Chondrocyte (in vitro differentiated cells): ENCODE measurements around the gene GDPD1. TPM values are rescaled to one million over a fixed set of nuclear protein-coding genes. Genes with fewer than 3 reads are reported as not detected.

ENCODE experiments used
- DNase-seq: peaks from one replicate; pipeline ENCODE4 v3.0.0; 2021; ENCODE audit warnings: mixed read lengths, low spot score
- H3K27ac Mint-ChIP-seq: one replicate; pipeline ENCODE4 v1.8.0; 2021; ENCODE audit warnings: mild to moderate bottlenecking, moderate library complexity, mixed read lengths; ENCODE audit not compliant: unreplicated experiment
- H3K27me3 Mint-ChIP-seq: 2 replicates; pipeline ENCODE4 v1.8.0; 2021; ENCODE audit warnings: low read depth, mixed read lengths
- H3K36me3 Mint-ChIP-seq: 2 replicates; pipeline ENCODE4 v1.8.0; 2021; ENCODE audit warnings: low read depth, mixed read lengths
- H3K4me1 Mint-ChIP-seq: 2 replicates; pipeline ENCODE4 v1.8.0; 2021; ENCODE audit warnings: low read depth, mild to moderate bottlenecking, mixed read lengths
- H3K4me3 Mint-ChIP-seq: one replicate; pipeline ENCODE4 v1.8.0; 2021; ENCODE audit warnings: mild to moderate bottlenecking, moderate library complexity, mixed read lengths; ENCODE audit not compliant: unreplicated experiment
- H3K9me3 Mint-ChIP-seq: 2 replicates; pipeline ENCODE4 v1.8.0; 2021; ENCODE audit warnings: low read depth, mixed read lengths
- CTCF ChIP-seq: fragments of 200-600 bp; sonication (generic); IDR thresholded peaks from 2 replicates; pipeline ENCODE4 v1.5.0; 2021; ENCODE audit warnings: antibody characterized with exemption, mild to moderate bottlenecking, moderate library complexity
- total RNA-seq: library from RNA; stranded (reverse); gene quantifications from 3 replicates; pipeline ENCODE4 v1.2.1, GENCODE V29; 2021

Gene GDPD1
- total RNA-seq, 1 donor from 2014 or later: 1.9 TPM

DNA sequence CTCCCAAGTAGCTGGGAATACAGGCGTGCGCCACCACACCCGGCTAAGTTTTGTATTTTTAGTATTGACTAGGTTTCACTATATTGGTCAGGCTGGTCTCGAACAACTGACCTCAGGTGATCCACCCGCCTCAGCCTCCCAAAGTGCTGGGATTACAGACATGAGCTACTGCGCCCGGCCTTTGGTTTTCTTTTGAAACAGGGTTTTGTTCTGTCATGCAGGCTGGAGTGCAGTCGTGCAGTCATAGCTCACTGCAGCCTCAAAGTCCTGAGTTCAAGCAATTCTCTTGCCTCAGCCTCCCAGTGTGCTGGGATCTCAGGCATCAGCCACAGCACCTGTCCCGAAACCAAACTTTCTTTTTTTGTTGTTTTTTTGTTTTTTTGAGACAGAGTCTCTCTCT is 39.7 kb upstream of the GDPD1 start:
- Mint-ChIP-seq H3K9me3 (no peaks in the 10 kb centered on the region), H3K4me3 (no peak overlapping the region), H3K27me3 (no peaks in the 10 kb centered on the region), H3K4me1 (no peaks in the 10 kb centered on the region), H3K27ac (no peak overlapping the region), H3K36me3 (peaks cover 2% of the 10 kb centered on the region)
- DNase-seq: no peak
- TF ChIP-seq CTCF: no peak

DNA sequence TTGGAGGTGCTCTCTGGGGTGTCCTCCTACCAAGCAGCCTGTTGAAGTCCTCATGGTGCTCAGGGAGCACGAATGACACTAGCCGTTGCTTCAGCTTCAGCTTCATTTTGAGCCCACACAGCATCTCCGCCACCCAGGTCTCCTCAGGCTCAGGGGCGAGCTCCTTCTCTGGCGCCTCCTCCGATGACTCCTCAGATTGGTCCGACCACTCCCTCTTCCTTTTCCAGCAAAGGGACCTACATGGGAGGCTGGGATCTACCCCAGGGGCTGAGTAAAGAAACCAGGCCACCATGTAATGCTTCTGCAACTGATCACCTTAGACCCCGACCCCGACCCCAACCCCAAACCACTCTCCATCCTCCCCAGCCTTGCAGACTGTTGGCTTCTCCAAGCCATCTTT is 38.8 kb upstream of the GDPD1 start:
- Mint-ChIP-seq H3K36me3 (peaks cover 2% of the 10 kb centered on the region), H3K9me3 (no peaks in the 10 kb centered on the region), H3K4me3 (no peak overlapping the region), H3K4me1 (no peaks in the 10 kb centered on the region), H3K27me3 (no peaks in the 10 kb centered on the region), H3K27ac (no peak overlapping the region)
- no peak for TF ChIP-seq CTCF
- DNase-seq: no peak

DNA sequence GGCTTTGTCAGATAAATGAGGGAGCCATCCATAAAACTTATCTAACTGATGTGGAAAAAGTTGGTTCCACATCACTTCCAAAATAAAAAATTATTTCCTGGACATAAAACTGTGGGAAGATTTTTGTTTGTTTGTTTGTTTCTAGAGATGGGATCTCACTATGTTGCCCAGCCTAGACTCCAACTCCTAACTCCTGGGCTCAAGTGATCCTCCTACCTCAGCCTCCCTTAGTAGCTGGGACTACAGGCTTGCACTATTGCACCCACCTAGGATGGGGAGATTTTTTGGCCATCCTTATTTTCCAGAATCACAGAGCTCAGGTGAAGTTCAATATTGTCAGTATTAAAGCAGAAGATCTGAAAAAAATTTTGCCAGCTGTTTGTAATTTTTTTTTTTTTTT is 34.3 kb upstream of the GDPD1 start:
- H3K27me3 Mint-ChIP-seq: no peaks in the 10 kb centered on the region
- TF ChIP-seq CTCF: no peak
- H3K36me3 Mint-ChIP-seq: no peaks in the 10 kb centered on the region
- no peak overlapping the region for H3K4me3 Mint-ChIP-seq
- no peak for DNase-seq
- no peaks in the 10 kb centered on the region for H3K4me1 Mint-ChIP-seq
- no peak overlapping the region for H3K27ac Mint-ChIP-seq
- no peaks in the 10 kb centered on the region for H3K9me3 Mint-ChIP-seq

GRCh38 chr17:59186850-59187249 is 33.5 kb upstream of the GDPD1 start:
- Mint-ChIP-seq H3K27ac (no peak overlapping the region), H3K4me3 (no peak overlapping the region), H3K36me3 (no peaks in the 10 kb centered on the region), H3K9me3 (no peaks in the 10 kb centered on the region), H3K4me1 (no peaks in the 10 kb centered on the region), H3K27me3 (no peaks in the 10 kb centered on the region)
- TF ChIP-seq CTCF: no peak
- no peak for DNase-seq

DNA sequence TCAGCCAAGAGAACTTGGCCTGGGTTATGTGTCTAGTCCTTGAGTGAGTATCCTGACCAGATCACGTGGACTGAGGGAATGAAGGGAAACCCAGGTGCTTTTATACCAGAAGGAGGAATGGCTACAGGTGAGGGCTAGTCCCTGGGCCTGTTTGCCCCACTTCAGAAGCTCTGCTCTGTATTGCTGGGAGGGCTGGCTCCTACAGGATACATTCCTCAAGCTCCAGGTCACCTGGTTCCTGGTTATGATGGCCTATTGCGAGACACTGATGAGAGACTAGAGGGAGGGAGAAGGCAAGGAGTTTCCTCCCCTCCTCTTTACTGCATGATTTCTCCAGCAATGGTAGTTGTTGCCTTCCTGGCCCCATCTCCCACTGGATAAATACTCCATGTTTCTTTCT is 29.5 kb upstream of the GDPD1 start:
- Mint-ChIP-seq H3K36me3 (no peaks in the 10 kb centered on the region), H3K27ac (no peak overlapping the region), H3K4me3 (no peak overlapping the region), H3K9me3 (no peaks in the 10 kb centered on the region), H3K4me1 (no peaks in the 10 kb centered on the region), H3K27me3 (no peaks in the 10 kb centered on the region)
- TF ChIP-seq CTCF: no peak
- DNase-seq: no peak
